ENCODE data around the gene ANKDD1A. TPM values are rescaled to one million over a fixed set of nuclear protein-coding genes. Genes with fewer than 3 reads are reported as not detected.
A peak's percentile ranks its signal among the peaks of the same experiment; 100 is the strongest.

The ANKDD1A gene
- polyA plus RNA-seq, 3 donors, result 0.49 to 3.5 (median 0.90) TPM

GRCh38 chr15:64925335-64926330 lies 13.9 kb downstream of the ANKDD1A start:
- H3K4me3 ChIP-seq (replicated peaks in 1 of 3; ENCODE audit: low read depth in 2 of 3, low read length in 3 of 3), result no peak overlapping the region
- peak overlapping the region in 1 of 7 donors; percentile 5 for H3K27ac Mint-ChIP-seq
- 98% methylated on average over 6 of the region's 13 CpGs for WGBS (ENCODE audit: insufficient coverage)
- H3K9me3 Mint-ChIP-seq, result peaks cover 0 to 2% (median 0%) of the 10 kb centered on the region in 7 donors
- H3K9ac ChIP-seq (ENCODE audit: insufficient read depth, low read length, poor library complexity, severe bottlenecking), result no peak overlapping the region
- peaks cover 4% of the 10 kb centered on the region for H3K4me1 Mint-ChIP-seq
- H3K27me3 ChIP-seq (ENCODE audit: control insufficient read depth in 2 of 2, insufficient read depth in 2 of 2, low read length in 2 of 2), result no peaks in the 10 kb centered on the region
- no peak overlapping the region for H2AFZ ChIP-seq (ENCODE audit: insufficient read depth, low read depth, low read length, poor library complexity, severe bottlenecking)
- TF ChIP-seq, protein P1, sequence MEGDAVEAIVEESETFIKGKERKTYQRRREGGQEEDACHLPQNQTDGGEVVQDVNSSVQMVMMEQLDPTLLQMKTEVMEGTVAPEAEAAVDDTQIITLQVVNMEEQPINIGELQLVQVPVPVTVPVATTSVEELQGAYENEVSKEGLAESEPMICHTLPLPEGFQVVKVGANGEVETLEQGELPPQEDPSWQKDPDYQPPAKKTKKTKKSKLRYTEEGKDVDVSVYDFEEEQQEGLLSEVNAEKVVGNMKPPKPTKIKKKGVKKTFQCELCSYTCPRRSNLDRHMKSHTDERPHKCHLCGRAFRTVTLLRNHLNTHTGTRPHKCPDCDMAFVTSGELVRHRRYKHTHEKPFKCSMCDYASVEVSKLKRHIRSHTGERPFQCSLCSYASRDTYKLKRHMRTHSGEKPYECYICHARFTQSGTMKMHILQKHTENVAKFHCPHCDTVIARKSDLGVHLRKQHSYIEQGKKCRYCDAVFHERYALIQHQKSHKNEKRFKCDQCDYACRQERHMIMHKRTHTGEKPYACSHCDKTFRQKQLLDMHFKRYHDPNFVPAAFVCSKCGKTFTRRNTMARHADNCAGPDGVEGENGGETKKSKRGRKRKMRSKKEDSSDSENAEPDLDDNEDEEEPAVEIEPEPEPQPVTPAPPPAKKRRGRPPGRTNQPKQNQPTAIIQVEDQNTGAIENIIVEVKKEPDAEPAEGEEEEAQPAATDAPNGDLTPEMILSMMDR (IDR thresholded peaks at IDR 0.05), result no peak
- DNase-seq, result no peak
- H3K9me3 ChIP-seq (replicated peaks in 1 of 2; ENCODE audit: control insufficient read depth in 1 of 2, insufficient read depth in 1 of 2, low read length in 2 of 2), result no peaks in the 10 kb centered on the region
- no peaks in the 10 kb centered on the region for H3K36me3 ChIP-seq (replicated peaks in 1 of 2; ENCODE audit: control insufficient read depth in 1 of 2, insufficient read depth in 2 of 2, low read length in 2 of 2)
- H3K27me3 Mint-ChIP-seq (ENCODE audit: low read depth in 3 of 3), result peaks cover 2 to 7% (median 2%) of the 10 kb centered on the region in 3 donors
- H3K27ac ChIP-seq (ENCODE audit: low read depth in 1 of 2, low read length in 2 of 2), result no peak overlapping the region
- intact Hi-C loops (cut with micrococcal nuclease), result no loop called here
- no peaks in the 10 kb centered on the region for H4K20me1 ChIP-seq (ENCODE audit: insufficient read depth, low read length)
- H3K36me3 Mint-ChIP-seq, result no peaks in the 10 kb centered on the region
- no peaks in the 10 kb centered on the region for H3K4me1 ChIP-seq (ENCODE audit: control insufficient read depth in 1 of 2, insufficient read depth in 2 of 2, low read length in 2 of 2)
- no peak overlapping the region for H3K4me2 ChIP-seq (replicated peaks; ENCODE audit: extremely low read depth, low read length, poor library complexity, severe bottlenecking)
- H3K79me2 ChIP-seq (ENCODE audit: insufficient read depth, low read length), result no peaks in the 10 kb centered on the region
- no peak overlapping the region for H3K4me3 Mint-ChIP-seq

DNA sequence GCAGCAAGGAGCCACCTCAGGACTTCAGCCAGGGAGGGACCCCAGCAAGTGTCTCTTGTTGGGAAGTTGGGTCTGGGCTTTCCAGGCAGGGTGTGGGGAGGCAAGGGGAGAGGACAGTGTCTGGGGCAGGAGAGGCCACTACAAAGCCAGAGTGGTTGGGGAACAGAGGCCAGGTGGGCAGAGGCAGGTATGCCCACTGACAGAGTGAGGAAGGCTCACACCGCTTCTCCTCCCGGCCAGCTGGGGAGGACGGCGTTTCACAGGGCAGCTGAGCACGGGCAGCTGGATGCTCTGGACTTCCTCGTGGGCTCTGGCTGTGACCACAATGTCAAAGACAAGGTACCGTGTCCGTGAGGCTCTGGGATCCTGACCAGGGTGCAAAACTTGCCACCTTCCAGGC lies 15.0 kb downstream of the ANKDD1A start:
- H3K9me3 Mint-ChIP-seq, result peaks cover 0 to 2% (median 0%) of the 10 kb centered on the region in 7 donors
- Histone ChIP-seq H3K4me3 (replicated peaks in 1 of 3; ENCODE audit: low read depth in 2 of 3, low read length in 3 of 3) (no peak overlapping the region), H3K27me3 (ENCODE audit: control insufficient read depth in 2 of 2, insufficient read depth in 2 of 2, low read length in 2 of 2) (no peaks in the 10 kb centered on the region), H4K20me1 (ENCODE audit: insufficient read depth, low read length) (no peaks in the 10 kb centered on the region), H3K4me2 (replicated peaks; ENCODE audit: extremely low read depth, low read length, poor library complexity, severe bottlenecking) (no peak overlapping the region), H3K36me3 (replicated peaks in 1 of 2; ENCODE audit: control insufficient read depth in 1 of 2, insufficient read depth in 2 of 2, low read length in 2 of 2) (no peaks in the 10 kb centered on the region), H3K27ac (ENCODE audit: low read depth in 1 of 2, low read length in 2 of 2) (no peak overlapping the region), H3K79me2 (ENCODE audit: insufficient read depth, low read length) (no peaks in the 10 kb centered on the region), H3K9ac (ENCODE audit: insufficient read depth, low read length, poor library complexity, severe bottlenecking) (no peak overlapping the region), H3K4me1 (ENCODE audit: control insufficient read depth in 1 of 2, insufficient read depth in 2 of 2, low read length in 2 of 2) (no peaks in the 10 kb centered on the region), H2AFZ (ENCODE audit: insufficient read depth, low read depth, low read length, poor library complexity, severe bottlenecking) (no peak overlapping the region), H3K9me3 (replicated peaks in 1 of 2; ENCODE audit: control insufficient read depth in 1 of 2, insufficient read depth in 1 of 2, low read length in 2 of 2) (no peaks in the 10 kb centered on the region)
- no peak for DNase-seq
- TF ChIP-seq, protein P1 (IDR thresholded peaks at IDR 0.05), result no peak
- no peak overlapping the region for H3K27ac Mint-ChIP-seq
- intact Hi-C loops (cut with micrococcal nuclease), result no loop called here
- WGBS (ENCODE audit: insufficient coverage), result 80% methylated on average over 8 of the region's 8 CpGs
- peaks cover 7% of the 10 kb centered on the region for H3K4me1 Mint-ChIP-seq
- H3K36me3 Mint-ChIP-seq, result no peaks in the 10 kb centered on the region
- no peak overlapping the region for H3K4me3 Mint-ChIP-seq
- H3K27me3 Mint-ChIP-seq (ENCODE audit: low read depth in 3 of 3), result peaks cover 2 to 7% (median 2%) of the 10 kb centered on the region in 3 donors

Data from CD14-positive monocyte (primary cell).